Mucosa of gallbladder (tissue), 1 donor: ENCODE measurements around the gene OCIAD1. TPM values are rescaled to one million over a fixed set of nuclear protein-coding genes. Genes with fewer than 3 reads are reported as not detected.
"Not testable (repeated sequence)": the region's sequence is repeated elsewhere in the genome, so short reads cannot be mapped to it uniquely, and the experiment has no call there.

Experiments used
- DNase-seq: peaks from one replicate; pipeline ENCODE4 v3.0.0-alpha.2; 2020; ENCODE audit warnings: low spot score
- total RNA-seq: library from RNA; stranded (reverse); gene quantifications from one replicate; pipeline ENCODE4 v1.2.1, GENCODE V29; 2021
- donor health status: DM: no; HTN: no; CAD: no.

The OCIAD1 gene
- total RNA-seq, 1 donor from 2014 or later: 128 TPM

DNA sequence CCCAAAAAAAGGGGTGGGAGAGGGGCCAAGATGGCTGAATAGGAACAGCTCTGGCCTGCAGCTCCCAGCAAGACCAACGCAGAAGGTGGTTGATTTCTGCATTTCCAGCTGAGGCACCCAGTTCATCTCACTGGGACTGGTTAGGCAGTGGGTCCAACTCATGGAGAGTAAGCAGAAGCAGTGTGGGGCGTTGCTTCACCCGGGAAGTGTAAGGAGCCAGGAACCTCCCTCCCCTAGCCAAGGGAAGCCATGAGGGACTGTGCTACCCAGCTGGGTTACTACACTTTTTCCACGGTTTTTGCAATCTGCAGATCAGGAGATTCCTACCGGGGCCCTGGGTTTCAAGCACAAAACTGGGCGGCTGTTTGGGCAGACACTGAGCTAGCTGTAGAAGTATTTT lies 13.9 kb upstream of the OCIAD1 start:
- DNase-seq: no peak

DNA sequence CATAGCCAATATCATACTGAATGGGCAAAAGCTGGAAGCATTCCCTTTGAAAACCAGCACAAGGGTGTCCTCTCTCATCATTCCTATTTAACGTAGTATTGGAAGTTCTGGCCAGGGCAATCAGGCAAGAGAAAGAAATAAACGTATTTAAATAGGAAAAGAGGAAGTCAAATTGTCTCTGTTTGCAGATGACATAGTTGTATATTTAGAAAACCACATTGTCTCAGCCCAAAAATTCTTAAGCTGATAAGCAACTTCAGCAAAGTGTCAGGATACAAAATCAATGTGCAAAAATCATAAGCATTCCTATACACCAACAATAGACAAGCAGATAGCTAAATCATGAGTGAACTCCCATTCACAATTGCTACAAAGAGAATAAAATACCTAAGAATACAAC lies 9.5 kb upstream of the OCIAD1 start:
- DNase-seq: not testable (repeated sequence)

DNA sequence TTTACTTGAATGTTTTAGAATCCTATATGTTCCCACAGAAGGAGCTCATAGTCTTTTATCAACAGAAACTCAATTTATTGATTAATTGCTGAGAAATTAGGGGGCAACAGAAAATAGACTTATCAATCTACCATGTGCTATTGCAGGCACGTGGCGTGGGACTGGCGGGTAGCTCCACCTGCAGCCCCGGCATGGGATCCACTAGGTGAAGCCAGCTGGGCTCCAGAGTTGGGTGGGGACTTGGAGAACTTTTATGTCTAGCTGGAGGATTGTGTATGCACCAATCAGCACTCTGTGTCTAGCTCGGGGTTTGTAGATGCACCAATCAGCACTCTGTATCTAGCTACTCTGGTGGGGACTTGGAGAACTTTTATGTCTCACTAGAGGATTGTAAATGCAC lies 3.3 kb upstream of the OCIAD1 start:
- no peak for DNase-seq

DNA sequence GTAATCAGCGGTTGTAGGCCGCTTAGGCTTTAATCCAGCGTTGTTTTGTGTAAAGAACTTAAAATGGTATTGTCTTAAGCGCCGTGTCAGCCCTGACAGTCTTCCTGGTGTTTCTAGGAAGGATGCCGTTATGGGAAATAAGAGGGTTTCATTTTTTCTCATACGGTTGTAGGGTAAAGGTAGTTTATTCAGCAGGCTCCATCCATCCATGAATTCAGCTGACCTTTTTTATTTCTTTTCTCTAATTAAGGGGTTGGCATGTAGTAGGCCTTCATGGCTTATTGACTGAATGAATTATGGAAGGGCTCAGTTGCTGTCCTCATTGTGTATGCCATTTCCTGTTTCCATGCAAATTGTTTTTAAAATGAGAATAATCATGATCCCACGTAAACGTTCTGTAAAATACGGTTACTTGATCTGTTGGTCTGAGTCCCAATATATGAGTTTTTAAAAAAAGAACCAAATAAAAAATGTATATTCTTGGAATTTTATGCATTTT lies 693 bp downstream of the OCIAD1 start:
- no peak for DNase-seq

DNA sequence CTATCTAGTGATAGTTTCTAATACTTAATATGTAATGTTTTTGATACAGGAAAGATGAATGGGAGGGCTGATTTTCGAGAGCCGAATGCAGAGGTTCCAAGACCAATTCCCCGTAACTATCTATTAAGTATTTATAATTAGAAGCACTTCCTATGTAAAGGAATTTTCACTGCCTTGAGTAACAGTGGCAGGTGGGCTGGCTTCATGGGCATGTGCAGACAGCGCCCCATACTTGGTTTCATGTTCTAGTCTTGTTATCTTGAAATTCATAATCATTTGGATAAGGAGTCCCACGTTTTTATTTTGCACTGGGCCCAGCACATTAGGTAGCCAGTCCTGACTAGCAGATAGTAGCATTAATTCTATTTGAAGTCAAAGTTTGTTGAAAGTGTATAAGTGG lies 1.7 kb downstream of the OCIAD1 start:
- no peak for DNase-seq

DNA sequence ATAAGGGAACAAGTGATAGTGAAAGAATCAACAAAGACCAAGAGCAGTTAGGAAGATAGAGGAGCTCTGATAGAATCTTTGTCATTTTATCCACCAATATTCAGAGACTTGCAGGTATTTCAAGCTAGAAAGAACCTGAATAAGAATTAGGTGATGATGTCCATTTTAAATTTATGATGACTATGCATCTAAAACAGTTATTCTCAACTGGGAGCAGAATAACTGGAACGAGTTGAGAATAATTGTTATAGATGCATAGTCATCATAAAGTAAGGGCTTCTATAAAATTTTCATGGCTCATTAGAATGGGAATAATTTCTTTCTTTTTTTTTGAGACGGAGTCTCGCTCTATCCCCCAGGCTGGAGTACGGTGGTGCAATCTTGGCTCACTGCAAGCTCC lies 5.8 kb downstream of the OCIAD1 start:
- no peak for DNase-seq

DNA sequence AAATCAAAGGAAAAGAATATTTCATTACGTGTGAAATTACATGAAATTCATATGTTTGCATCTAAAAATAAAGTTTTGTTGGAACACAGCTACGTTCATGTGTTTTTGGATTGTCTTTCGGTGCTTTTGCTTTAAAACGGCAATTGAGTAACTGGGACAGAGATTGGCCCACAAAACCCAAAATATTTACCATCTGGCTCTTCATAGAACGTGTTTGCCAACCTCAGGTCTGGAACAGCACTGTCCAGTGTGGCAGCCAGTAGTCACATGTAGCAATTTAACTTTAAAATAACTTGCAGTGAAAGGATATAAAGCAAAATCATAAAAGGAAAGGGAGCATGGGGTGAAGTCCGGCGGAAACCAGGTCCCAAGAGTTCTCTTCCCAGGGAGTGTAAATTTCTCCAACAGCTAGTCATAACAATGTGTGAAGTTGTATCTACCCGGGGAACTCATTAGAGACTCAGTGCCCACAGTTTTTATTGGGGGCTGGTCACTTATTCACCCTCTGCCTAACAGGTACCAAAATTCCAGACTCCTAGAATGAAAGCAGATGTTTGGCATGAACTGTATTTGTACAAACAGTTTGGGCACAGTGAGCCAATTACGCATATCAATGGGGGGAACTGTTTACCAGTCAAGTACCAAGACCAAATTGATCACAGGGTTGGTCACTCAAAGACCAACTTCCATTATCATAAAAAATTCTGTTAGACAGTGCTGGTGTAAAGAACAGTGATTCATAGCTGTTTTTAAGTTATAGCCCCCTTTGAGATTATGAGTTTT lies 10.3 kb downstream of the OCIAD1 start:
- no peak for DNase-seq

DNA sequence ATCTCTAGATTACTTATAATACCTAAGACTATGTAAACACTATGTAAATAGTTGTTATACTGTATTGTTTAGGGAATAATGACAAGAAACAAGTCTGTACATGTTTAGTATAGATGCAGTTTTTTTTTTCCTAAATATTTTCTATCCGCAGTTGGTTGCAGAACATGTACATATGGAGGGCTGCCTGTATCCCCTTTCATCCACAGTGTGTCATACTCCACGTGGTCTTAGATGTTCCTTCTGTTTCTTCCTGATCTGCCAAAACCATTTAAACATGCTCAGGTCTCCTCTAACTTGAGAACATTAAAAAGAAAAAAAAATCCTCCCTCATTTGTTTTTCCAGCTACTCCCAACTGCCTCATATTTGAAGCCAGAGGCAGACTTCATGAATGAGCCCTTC lies 14.0 kb downstream of the OCIAD1 start:
- DNase-seq: no peak

DNA sequence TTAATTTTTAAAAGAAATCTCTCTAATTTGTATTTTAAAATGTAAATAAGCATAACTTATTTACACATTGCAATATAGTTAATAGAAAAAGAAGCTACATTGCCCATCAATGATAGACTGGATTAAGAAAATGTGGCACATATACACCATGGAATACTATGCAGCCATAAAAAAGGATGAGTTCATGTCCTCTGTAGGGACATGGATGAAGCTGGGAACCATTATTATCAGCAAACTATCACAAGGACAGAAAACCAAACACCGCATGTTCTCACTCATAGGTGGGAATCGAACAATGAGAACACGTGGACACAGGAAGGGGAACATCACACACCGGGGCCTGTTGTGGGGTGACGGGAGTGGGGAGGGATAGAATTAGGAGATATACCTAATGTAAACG lies 17.9 kb downstream of the OCIAD1 start:
- not testable (repeated sequence) for DNase-seq

DNA sequence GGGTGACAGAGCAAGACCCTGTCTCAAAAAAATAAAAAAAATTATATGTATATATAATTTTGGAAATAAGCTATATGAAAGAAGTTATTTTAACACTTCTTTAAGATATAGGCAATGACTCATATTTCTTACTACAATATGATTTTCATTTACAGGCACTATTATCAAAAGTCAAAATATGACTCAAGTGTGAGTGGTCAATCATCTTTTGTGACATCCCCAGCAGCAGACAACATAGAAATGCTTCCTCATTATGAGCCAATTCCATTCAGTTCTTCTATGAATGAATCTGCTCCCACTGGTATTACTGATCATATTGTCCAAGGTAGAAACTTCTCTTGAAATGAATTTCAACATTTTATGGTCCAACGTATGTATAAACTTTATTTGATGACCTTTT lies 20.8 kb downstream of the OCIAD1 start:
- DNase-seq: no peak

DNA sequence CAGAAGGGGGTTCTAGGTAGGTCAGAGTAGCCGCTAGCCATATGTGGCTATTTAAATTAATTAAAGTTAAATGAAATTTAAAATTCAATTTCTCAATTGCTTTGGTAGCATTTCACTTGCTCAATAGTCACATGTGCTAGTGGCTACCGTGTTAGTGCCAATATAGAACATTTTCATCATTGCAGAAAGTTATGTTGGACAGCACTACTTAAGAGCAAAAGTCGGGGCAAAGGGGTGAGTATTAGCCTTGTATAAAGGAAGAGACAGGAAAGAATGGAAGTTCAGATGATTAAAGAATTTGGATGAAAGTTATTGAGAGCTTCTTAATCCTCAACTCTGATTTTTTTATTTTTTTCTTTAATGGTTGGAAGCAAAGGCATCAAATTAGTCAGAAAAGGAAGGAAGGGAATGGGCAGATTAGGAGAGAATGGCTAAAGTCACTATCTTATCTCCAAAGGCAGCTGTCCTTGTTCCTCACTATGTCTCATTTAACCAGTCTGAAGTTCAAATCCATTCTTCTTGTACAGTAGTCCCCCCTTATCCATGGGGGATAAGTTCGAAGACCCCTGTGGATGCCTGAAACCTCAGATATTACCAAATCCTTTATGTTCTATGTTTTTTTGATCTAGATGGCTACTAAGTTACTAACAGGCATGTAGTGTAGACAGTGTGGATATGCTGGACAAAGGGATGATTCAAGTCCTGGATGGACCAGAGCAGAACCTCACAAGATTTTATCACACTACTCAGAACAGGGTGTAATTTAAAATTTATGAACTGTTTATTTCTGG lies 22.9 kb downstream of the OCIAD1 start:
- no peak for DNase-seq

DNA sequence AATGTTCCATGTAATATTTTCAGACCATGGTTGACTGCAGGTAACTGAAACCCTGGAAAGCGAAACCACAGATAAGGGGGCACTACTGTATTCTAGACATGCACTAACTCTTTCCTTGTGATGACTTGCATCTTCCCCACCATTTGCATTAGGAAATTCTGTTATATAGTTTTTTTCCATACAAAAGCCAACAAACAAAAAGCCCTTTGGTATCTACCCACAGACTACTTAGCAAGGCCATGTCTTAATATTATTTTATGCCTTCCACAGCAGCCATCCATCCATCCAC lies 23.5 kb downstream of the OCIAD1 start:
- no peak for DNase-seq

DNA sequence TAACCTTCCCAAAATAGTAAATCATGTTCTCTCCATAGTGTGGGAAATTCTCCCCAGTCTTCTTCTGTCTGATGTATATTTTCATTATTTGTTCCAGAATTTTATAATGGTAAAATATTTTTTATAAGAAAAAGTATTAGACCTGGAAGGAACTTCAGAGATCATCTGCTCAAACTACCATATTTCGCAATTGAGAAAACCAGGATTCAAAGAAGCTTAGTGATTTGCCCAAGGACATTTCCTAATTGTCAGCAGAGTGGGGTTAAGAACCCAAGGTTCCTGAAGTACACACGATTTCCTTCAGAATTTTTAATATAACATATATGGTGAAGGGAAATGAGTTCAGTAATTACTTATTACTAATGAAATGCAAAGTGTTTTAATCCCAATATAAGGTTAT lies 24.1 kb downstream of the OCIAD1 start:
- DNase-seq: no peak

DNA sequence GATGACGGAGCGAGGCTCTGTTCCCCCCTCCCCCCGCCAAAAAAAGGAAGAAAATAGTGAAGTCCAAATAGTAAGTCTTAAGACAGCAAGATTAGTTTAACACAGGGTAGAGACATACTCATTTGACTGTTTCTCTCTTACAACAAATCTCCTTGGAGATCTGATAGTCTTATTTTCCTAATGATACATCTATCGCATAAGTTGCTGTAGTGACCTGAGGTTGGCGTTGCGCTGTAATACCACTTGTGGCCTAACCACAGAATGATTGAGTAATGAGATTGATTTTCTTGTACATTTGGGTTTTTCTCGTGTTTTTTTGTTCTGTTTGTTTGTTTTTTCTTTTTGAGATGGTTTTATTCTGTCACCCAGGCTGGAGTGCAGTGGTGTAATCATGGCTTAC lies 27.2 kb downstream of the OCIAD1 start:
- DNase-seq: no peak

DNA sequence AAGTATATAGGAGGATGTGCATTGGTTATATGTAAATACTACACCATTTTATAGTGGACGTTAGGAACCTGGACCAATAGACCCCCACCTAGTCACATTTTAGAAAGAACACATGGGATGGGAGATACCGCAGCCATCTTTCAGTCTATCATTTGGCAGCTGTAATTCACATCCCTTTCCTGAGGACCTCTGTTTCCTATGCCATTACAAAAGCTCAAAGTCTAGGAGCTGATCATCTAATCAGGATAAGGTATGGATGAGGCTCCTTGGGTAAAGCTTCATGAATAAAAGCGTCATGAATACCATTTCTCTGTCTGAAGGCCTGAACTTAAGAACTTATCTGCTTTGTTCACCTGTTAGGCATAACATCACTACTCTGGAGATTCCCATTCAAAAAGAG lies 31.1 kb downstream of the OCIAD1 start:
- no peak for DNase-seq

DNA sequence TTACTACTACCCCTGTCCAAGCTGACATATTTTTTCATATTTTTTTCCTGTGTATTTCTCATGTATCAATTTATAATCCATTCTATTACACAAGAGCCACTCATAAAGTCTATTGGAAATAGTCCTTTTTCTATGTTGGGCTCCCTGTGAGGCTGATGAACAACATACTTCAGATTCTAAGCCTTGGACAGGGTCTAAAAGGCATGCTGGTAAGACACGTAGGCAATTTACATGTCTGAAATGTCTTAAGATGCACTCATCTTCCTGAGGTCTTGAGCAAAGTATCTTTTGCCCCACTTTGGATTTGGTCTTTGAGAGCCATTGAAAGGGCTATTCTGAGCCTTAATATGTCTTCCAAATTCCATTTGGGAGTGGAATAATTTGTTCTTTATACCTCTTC lies 31.8 kb downstream of the OCIAD1 start:
- DNase-seq: no peak

DNA sequence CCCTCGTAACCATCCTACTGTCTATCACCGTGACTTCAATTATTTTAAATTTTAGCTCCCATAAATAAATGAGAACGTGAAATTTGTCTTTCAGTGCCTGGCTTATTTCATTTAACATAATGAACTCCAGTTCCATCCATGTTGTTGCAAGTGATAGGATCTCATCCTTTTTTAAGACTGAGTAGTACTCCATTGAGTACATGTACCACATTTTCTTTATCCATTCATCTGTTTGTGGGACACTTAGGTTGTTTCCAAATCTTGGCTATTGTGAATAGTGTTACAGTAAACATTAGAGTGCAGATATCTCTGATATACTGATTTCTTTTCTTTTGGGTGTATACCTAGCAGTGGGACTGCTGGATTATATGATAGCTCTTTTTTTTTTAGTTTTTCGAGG lies 32.8 kb downstream of the OCIAD1 start:
- no peak for DNase-seq

DNA sequence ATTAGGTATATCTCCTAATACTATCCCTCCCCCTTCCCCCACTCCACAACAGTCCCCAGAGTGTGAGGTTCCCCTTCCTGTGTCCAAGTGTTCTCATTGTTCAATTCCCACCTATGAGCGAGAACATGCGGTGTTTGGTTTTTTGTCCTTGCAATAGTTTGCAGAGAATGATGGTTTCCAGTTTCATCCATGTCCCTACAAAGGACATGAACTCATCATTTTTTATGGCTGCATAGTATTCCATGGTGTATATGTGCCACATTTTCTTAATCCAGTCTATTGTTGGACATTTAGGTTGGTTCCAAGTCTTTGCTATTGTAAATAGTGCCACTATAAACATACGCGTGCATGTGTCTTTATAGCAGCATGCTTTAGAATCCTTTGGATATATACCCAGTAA lies 33.8 kb downstream of the OCIAD1 start:
- not testable (repeated sequence) for DNase-seq

DNA sequence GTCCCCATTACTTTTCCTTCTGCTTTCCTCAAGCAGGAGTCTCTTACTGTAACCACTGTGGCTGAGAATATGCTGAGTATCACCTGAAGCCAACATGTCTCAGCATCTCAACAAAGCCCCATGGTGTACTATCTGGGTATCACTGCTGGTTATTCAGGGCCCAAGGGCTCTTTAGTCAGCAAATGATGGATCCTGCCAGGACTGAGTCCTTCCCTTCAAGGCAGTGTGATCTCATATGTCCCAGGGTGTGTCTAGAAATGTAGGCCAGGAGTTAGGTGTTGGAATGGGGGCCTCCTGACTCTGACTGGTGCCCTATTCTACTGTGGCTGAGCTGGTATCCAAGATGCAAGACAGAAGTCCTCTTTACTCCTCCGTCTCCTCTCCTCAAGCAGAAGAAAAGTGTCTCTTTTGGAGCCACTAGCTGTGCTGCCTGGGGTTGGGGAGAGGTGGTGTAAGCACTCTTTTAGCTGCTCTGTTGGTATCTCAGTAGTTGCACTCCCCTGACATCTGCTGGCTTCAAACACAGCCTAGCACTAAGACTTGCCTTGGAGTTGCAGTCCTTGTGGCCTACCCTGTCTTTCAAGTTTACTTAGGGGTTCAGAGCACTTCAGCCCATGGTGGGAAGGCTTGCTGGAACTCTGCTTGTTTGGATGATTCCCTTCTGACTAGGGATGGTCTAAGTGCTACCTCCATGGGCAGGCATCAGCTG lies 47.1 kb downstream of the OCIAD1 start:
- no peak for DNase-seq

DNA sequence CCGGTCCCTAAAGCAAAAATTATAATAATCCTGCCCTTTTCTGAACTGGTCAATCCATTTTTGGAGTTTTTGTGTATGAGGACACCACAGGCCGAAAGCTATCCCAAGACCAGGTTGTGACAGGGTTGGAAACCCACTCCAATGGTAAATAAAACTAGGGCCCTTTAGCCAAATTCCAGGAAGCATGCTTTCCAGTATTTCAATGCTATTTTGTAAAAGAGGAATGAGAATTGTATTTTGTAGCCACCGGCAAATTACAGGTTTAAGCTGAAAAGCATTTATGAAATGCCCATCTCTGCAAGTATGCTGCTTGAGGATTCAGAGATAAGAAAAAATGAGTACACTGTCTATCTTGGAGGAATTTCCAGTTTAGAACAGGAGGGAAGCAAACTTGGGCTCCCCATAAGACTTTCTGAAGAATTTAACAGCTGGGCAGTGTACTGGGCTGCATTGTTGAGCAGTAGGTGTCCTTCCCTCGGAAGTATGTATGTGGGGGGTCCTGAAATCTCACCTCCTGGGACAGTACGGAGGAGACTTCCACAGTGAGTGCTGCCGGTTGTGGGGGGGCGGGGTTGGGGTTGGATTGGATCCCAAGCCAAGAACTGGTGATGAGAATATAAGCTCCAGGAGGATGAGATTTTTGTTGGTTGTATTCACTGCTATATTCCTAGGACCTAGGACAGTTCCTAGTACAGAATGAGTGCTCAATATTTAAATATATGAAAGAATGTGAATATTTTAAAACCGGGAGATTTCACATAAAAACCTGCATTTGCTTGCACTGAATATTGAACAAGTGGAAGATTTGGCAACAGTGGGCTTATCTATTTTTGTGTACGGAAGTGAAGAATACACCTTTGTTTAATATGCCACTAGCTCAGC lies 48.9 kb downstream of the OCIAD1 start:
- no peak for DNase-seq

DNA sequence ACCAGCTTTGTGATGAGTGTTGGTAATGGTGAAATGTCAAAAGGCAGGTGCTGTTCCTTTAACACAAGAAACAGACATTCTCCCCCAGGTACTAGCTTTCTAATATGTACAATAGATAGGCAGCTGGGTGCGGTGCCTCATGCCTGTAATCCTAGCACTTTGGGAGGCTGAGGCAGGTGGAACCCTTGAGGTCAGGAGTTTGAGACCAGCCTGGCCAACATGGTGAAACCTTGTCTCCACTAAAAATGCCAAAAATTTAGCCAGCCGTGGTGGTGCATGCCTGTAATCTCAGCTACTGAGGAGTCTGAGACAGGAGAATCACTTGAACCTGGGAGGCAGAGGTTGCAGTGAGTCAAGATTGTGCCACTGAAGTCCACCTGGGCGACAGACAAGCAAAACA lies 50.8 kb downstream of the OCIAD1 start:
- DNase-seq: not testable (repeated sequence)

DNA sequence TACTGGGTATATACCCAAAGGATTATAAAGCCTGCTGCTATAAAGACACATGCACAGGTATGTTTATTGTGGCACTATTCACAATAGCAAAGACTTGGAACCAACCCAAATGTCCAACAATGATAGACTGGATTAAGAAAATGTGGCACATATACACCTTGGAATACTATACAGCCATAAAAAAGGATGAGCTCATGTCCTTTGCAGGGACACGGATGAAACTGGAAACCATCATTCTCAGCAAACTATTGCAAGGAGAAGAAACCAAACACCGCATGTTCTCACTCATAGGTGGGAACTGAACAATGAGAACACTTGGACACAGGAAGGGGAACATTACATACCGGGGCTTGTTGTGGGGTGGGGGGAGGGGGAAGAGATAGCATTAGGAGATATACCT lies 58.9 kb downstream of the OCIAD1 start:
- not testable (repeated sequence) for DNase-seq
